Bronchial epithelial cell (primary cell): Measurements from ENCODE around the gene FDX2. TPM values are rescaled to one million over a fixed set of nuclear protein-coding genes. Genes with fewer than 3 reads are reported as not detected.
A peak's percentile ranks its signal among the peaks of the same experiment; 100 is the strongest.

ENCODE experiments used
- DNase-seq: peaks from one replicate; pipeline ENCODE4 v3.0.0-alpha.2; 2010; ENCODE audit warnings: low read depth
- FAIRE-seq: peaks from 2 replicates; lab custom pipeline; 2011; peaks lifted over from hg19 to GRCh38; lab: Jason Lieb, UNC
- H3K27me3 ChIP-seq: 2 replicates; pipeline ENCODE4 v1.5.1; 2011; ENCODE audit warnings: low read length; ENCODE audit not compliant: control insufficient read depth, insufficient read depth
- H3K36me3 ChIP-seq: 2 replicates; pipeline ENCODE4 v1.5.1; 2011; ENCODE audit warnings: low read length; ENCODE audit not compliant: control insufficient read depth, insufficient read depth
- H3K4me3 ChIP-seq: 2 replicates; pipeline ENCODE4 v1.5.1; 2011; ENCODE audit warnings: mild to moderate bottlenecking, low read depth, low read length, control low read depth
- total RNA-seq: library from RNA; depleted of rRNA; stranded (reverse); fragments of >200 nt; gene quantifications from 2 replicates; pipeline ENCODE4 v1.2.1, GENCODE V29; 2014
- TF ChIP-seq, protein P1 (sequence below): IDR thresholded peaks from 2 replicates; pipeline ENCODE4 v1.5.1; 2011; ENCODE audit warnings: mild to moderate bottlenecking, moderate library complexity, low read length, control low read depth, inconsistent platforms; ENCODE audit not compliant: insufficient read depth, severe bottlenecking

Gene FDX2
- 21.8 and 24.2 TPM in 2 replicates for total RNA-seq

DNA sequence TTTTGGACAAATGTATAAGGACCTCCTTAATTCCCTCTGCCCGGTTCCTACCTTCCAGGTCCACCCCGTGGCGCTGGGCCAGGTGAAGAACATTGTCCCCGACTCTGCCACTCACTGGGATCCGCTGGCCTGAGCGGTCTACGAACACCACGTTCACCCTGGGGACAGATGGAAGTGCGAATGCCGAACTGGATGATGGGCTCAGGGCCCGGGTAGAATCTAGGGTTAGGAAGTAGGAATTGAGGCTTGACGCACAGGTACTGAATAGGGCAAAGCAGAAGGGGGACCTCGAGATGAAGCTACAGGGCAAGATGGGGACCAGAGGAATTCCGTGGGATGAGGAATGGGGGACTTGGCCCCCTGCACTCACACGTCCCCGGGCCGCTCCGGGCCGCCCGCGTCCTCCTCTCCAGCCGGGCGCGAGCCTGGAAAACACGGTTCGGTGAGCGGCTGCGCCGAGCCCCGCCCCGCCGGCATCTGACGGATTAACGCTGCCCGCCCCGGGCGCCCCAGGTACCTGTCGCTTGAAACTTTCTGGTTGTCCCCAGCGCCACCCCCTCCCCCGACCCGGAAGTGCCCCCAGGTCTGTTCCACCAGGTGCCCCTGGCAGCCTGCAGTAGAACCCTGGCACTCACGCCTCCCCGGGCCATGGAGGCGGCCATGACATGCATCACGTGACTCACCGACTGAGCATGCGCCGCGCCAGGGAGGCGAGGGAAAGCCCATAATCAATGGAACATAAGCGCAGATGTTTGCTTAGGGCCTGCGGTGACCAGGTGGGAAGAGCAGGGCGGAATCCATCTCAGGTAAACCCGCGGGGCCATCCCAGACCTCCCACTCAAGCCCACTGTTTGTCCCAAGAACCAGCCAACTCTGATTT lies at the start of gene FDX2:
Gene FDX2 (minus strand): TSS at position 681 of the 880 bp plus-strand sequence. CDS start 19 bp downstream, at position 662.
- Histone ChIP-seq H3K36me3 (peaks cover 16% of the 10 kb centered on the region), H3K27me3 (no peaks in the 10 kb centered on the region), H3K4me3 (peak within 1 kb of the TSS; percentile 65)
- DNase-seq (peak; percentile 65), FAIRE-seq (no peak)
- TF ChIP-seq, protein P1, sequence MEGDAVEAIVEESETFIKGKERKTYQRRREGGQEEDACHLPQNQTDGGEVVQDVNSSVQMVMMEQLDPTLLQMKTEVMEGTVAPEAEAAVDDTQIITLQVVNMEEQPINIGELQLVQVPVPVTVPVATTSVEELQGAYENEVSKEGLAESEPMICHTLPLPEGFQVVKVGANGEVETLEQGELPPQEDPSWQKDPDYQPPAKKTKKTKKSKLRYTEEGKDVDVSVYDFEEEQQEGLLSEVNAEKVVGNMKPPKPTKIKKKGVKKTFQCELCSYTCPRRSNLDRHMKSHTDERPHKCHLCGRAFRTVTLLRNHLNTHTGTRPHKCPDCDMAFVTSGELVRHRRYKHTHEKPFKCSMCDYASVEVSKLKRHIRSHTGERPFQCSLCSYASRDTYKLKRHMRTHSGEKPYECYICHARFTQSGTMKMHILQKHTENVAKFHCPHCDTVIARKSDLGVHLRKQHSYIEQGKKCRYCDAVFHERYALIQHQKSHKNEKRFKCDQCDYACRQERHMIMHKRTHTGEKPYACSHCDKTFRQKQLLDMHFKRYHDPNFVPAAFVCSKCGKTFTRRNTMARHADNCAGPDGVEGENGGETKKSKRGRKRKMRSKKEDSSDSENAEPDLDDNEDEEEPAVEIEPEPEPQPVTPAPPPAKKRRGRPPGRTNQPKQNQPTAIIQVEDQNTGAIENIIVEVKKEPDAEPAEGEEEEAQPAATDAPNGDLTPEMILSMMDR: no peak

DNA sequence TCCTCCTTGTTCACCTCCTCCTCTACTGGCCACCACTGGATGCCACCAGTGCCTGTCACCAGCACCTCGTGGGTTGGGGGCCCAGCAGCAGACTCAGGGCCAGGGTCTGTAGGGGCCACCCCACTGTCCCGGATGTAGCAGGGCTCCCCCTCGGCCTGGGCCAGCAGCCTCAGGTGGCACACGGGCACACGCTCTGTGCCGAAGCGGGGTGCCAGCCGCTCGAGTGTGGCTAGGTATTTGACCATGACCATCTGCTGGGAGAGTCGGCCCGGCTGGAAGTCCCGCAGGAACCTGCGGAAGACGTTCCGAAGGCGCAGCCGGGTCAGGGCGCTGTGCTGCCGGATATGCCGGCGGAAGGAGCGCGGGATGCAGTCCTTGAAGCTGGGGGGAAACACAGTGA lies 49.7 kb upstream of the FDX2 start:
- Histone ChIP-seq H3K27me3 (no peaks in the 10 kb centered on the region), H3K4me3 (no peak overlapping the region), H3K36me3 (peaks cover 32% of the 10 kb centered on the region)
- TF ChIP-seq, protein P1: no peak
- DNase-seq (no peak), FAIRE-seq (no peak)

DNA sequence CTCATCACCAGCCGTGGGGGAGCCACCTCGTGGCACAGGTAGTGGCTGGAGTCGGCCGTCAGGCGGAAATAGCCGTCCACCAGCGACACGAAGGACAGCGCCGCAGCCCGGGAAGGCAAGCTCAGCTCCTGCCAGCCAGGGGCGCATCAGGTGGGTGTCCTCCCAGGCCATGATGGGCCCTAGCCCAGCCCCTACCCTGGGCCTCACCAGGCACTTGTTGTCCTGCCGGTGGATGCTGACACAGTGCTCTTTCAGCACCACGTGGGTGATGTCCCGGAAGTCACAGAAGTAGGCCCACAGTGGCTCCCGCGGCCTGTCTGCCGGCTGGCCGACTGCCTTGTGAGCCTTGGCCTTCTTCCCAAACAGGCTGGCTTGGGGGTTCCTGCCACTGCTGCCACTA lies 48.8 kb upstream of the FDX2 start:
- no peaks in the 10 kb centered on the region for H3K27me3 ChIP-seq
- peaks cover 32% of the 10 kb centered on the region for H3K36me3 ChIP-seq
- H3K4me3 ChIP-seq: no peak overlapping the region
- FAIRE-seq (no peak), DNase-seq (no peak)
- TF ChIP-seq, protein P1: no peak

DNA sequence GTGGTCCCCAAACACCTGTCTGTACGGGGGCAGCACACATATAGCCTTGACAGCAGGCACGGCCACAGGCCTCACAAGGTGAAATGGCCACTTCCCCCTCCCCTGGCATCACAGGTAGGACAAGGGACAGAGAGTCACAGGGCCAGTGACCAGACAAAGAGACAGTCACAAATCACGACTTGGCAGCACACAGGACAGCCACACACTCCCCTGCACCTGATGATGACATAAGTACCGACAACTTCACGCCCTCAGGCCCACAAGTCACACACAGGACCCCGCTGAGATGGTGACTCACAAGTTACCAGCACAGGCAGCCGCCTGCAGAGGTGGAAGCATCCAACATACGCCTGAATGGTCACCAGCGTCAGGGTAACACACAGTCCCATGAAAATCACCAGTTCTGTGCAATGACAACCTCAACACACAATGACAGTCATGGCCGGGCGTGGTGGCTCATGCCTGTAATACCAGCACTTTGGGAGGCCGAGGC lies 48.0 kb upstream of the FDX2 start:
- DNase-seq (peak; percentile 35), FAIRE-seq (no peak)
- no peaks in the 10 kb centered on the region for H3K27me3 ChIP-seq
- H3K4me3 ChIP-seq: no peak overlapping the region
- peaks cover 30% of the 10 kb centered on the region for H3K36me3 ChIP-seq
- TF ChIP-seq, protein P1: no peak

DNA sequence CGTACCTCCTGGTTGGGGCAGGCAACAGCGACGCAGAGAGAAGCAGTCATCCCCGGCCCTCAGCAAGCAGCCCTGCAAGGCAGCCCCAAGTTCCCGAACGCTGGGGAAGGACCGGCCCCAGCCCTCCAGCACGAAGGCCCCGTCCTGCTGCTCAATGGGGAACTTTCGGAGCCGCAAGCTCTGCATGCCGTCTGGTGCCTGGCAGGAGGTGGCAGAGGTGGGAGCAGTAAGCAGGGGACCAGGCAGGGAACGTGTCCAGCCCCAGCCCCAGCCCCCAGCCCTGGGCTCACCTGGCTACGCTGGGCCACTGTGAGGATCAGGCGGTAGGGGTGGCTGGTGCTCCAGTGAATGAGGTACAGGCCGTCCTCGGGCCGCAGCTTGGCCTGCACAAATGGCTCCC lies 46.4 kb upstream of the FDX2 start:
- Histone ChIP-seq H3K4me3 (no peak overlapping the region), H3K36me3 (peaks cover 28% of the 10 kb centered on the region), H3K27me3 (no peaks in the 10 kb centered on the region)
- TF ChIP-seq, protein P1: no peak
- DNase-seq (no peak), FAIRE-seq (no peak)
